Mucosa of descending colon (tissue), 3 donors: Measurements from ENCODE around the gene GALNT13. TPM values are rescaled to one million over a fixed set of nuclear protein-coding genes. Genes with fewer than 3 reads are reported as not detected.

Experiments used
- ATAC-seq: fragments of 200-7000 bp; cut with Tn5 transposase; one replicate; pipeline ENCODE4 v1.9.1; 2020; ENCODE audit warnings: mild to moderate bottlenecking, moderate library complexity
- DNase-seq, 3 donors: peaks; one replicate each; pipeline ENCODE4 v3.0.0-alpha.2; 2020
- H3K36me3 ChIP-seq: fragments of 200-600 bp; one replicate; pipeline ENCODE4 v1.8.0; 2021; ENCODE audit warnings: low read depth, mild to moderate bottlenecking
- H3K4me1 ChIP-seq: fragments of 200-600 bp; one replicate; pipeline ENCODE4 v1.8.0; 2021; ENCODE audit warnings: low read depth, mild to moderate bottlenecking
- H3K4me3 ChIP-seq: fragments of 200-600 bp; one replicate; pipeline ENCODE4 v1.8.0; 2021; ENCODE audit warnings: mild to moderate bottlenecking
- H3K9me3 ChIP-seq: fragments of 200-600 bp; one replicate; pipeline ENCODE4 v1.8.0; 2021; ENCODE audit warnings: mild to moderate bottlenecking
- CTCF ChIP-seq: fragments of 200-600 bp; IDR thresholded peaks from one replicate; pipeline ENCODE4 v1.8.0; 2022; ENCODE audit warnings: antibody characterized with exemption, mild to moderate bottlenecking
- intact Hi-C, 2 donors: fragments of 100-400 bp; cut with DNase I in 1 of 2; cut with micrococcal nuclease in 1 of 2; formaldehyde crosslinking; loops; one replicate each; pipeline versions ENCODE4 v1.11.0 to v1.11.1; 2022; cut with DNase I, micrococcal nuclease
- total RNA-seq, 3 donors: library from RNA; stranded (reverse); fragmentation: NEBNext Ultra II Directional in 2 of 3; extraction: Animal tissue kit (Norgen Biotek cat#: 25700) in 2 of 3; gene quantifications; one replicate each; pipeline versions ENCODE4 v1.2.1 to v1.2.4, GENCODE V29; 2021 to 2023
- donor health status: DM: no; HTN: no; CAD: no; lungs with moderate emphysema.
- donor health status: DM: no; HTN: no; CAD: no.
- donor health status: DM: no; HTN: yes; CAD: no.

The GALNT13 gene
- total RNA-seq, 3 donors from 2014 or later = 0.23 to 1.5 (median 1.0) TPM

- no peaks in the 10 kb centered on the region for H3K9me3 ChIP-seq
- no peak for DNase-seq
- no peaks in the 10 kb centered on the region for H3K36me3 ChIP-seq
- no peak for ATAC-seq
- intact Hi-C loops = no loop called here
- no peak overlapping the region for H3K4me3 ChIP-seq
- H3K4me1 ChIP-seq = no peaks in the 10 kb centered on the region
- no peak for TF ChIP-seq CTCF
Measured at GRCh38 chr2:154140249-154141025, 268.7 kb downstream of the GALNT13 start.

DNA sequence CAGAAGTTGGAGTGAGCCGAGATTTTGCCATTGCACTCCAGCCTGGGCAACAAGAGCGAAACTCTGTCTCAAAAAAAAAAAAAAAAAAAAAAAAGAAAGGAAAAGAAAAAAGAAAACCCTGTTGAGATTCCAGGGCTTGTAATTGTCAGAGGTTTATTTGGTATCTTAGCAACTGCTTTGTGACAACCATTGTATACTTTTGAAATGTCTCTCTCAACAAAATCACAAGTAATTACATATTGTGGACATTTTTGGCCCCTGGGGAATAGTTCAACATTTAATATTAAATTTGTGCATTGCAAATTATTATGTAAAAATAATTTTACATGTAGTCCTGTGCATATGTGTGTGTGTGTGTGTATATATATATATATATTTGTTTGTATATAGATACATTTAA lies 270.8 kb downstream of the GALNT13 start:
- Histone ChIP-seq H3K4me3 (no peak overlapping the region), H3K4me1 (no peaks in the 10 kb centered on the region), H3K9me3 (no peaks in the 10 kb centered on the region), H3K36me3 (no peaks in the 10 kb centered on the region)
- no peak for TF ChIP-seq CTCF
- intact Hi-C loops = no loop called here
- no peak for ATAC-seq
- no peak for DNase-seq

GRCh38 chr2:154143105-154143504 lies 271.4 kb downstream of the GALNT13 start:
- intact Hi-C loops = no loop called here
- no peak for DNase-seq
- no peak for TF ChIP-seq CTCF
- Histone ChIP-seq H3K4me3 (no peak overlapping the region), H3K36me3 (no peaks in the 10 kb centered on the region), H3K9me3 (no peaks in the 10 kb centered on the region), H3K4me1 (no peaks in the 10 kb centered on the region)
- ATAC-seq = no peak

DNA sequence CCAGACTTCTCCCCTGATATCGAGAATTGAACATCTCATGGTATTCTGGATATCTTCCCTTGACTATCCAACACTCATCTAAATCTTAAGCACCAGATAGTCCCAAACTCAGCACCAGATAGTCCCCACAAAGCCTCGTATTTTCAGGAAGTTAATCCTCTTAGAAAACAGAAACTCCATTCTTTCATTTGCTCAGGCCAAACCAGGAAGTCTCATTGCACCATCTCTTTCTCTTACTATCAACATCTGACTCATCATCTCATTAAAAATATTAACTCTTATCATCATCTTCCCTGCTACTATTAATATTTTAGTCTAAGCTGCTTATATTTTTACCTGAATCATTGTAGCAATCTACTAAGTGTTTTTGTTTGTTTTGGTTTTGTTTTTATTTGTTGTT lies 286.4 kb downstream of the GALNT13 start:
- no peak for TF ChIP-seq CTCF

DNA sequence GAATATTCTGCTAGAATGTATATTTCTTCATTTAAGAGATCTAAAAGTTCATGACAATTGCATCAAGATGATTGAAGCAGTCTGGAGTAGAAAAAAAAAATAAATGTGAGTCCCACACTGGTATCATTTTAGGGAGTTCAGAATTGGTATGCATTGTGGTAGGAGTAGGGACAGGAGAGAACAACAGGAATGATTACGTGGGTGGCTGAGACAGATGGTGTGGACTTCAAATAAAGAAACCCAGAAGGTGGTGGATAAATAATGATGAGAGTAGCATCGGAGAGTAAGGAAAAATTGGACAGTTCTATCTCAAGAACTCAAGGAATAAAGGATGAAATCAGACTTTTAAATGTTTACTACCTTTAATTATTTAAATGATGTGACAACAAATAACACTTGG lies 289.6 kb downstream of the GALNT13 start:
- H3K36me3 ChIP-seq = no peaks in the 10 kb centered on the region
- no peak overlapping the region for H3K4me3 ChIP-seq
- intact Hi-C loops = no loop called here
- no peak for TF ChIP-seq CTCF
- no peaks in the 10 kb centered on the region for H3K4me1 ChIP-seq
- ATAC-seq (no peak), DNase-seq (no peak)
- no peaks in the 10 kb centered on the region for H3K9me3 ChIP-seq

More for the DNA sequence above, 286.4 kb downstream of the GALNT13 start:
- Histone ChIP-seq H3K4me1 (no peaks in the 10 kb centered on the region), H3K36me3 (no peaks in the 10 kb centered on the region), H3K4me3 (no peak overlapping the region), H3K9me3 (peaks cover 2% of the 10 kb centered on the region)
- DNase-seq (no peak), ATAC-seq (no peak)
- intact Hi-C loops = no loop called here
